Astrocyte of the spinal cord (primary cell): ENCODE data around the gene SMG6.
A peak's percentile ranks its signal among the peaks of the same experiment; 100 is the strongest.

Experiments used
- DNase-seq: peaks from one replicate; pipeline ENCODE4 v3.0.0; 2011; ENCODE audit warnings: low read depth, low spot score
- H3K4me3 ChIP-seq: 2 replicates; pipeline ENCODE4 v1.5.1; 2011; ENCODE audit warnings: low read depth, mild to moderate bottlenecking, low read length, moderate library complexity
- CTCF ChIP-seq: IDR thresholded peaks from 2 replicates; pipeline ENCODE4 v1.5.1; 2012; ENCODE audit warnings: low read depth, mild to moderate bottlenecking, low read length, inconsistent platforms
- in situ Hi-C: cut with HindIII; loops from 2 replicates; pipeline ENCODE4 v1.10.0; 2017; ENCODE audit warnings: low sequenced_read_pairs

The SMG6 gene

DNA sequence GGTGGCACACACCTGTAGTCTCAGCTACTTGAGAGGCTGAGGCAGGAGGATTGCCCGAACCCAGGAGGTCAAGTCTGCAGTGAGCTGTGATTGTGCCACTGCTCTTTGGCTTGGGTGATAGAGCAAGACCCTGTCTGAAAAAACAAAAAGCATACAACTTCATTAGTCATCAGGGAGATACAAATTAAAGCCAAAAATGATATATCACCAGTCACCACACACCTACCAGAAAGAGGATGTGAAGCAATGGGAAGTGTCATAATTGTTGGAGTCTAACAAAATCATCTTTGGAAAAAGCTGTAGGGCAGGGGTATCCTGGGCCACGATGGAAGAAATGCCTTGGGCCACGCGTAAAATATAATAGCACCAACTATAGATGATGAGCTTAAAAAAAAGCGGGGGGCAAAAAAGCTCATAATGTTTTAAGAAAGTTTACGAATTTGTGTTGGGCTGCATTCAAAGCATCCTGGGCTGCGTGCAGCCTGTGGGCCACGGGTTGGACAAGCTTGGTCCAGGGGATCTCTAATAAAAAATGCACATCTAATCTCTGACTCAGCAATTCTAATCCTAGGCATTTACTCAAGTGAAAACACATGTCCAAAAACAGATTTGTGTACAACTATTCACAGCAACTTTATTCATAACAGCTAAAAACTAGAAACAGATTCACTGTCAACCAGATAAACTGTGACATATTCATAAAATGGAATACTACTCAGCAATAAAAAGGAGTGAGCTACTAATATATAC, 182.8 kb downstream of the SMG6 start:
- H3K4me3 ChIP-seq: no peak overlapping the region
- in situ Hi-C loops: no loop called here
- TF ChIP-seq CTCF: no peak
- DNase-seq: no peak

GRCh38 chr17:2113279-2113622, 190.3 kb downstream of the SMG6 start:
- no peak for TF ChIP-seq CTCF
- in situ Hi-C loops: no loop called here
- no peak overlapping the region for H3K4me3 ChIP-seq
- no peak for DNase-seq

GRCh38 chr17:2111691-2112090, 191.9 kb downstream of the SMG6 start:
- DNase-seq: peak; percentile 93
- TF ChIP-seq CTCF: no peak
- in situ Hi-C loops: no loop called here
- H3K4me3 ChIP-seq: no peak overlapping the region

- in situ Hi-C loops: no loop called here
- no peak for TF ChIP-seq CTCF
- no peak for DNase-seq
- no peak overlapping the region for H3K4me3 ChIP-seq
Measured at GRCh38 chr17:2110436-2110835, 193.1 kb downstream of the SMG6 start.

- in situ Hi-C loops: no loop called here
- TF ChIP-seq CTCF: no peak
- no peak for DNase-seq
- H3K4me3 ChIP-seq: no peak overlapping the region
Measured at GRCh38 chr17:2108170-2108569, 195.4 kb downstream of the SMG6 start.

DNA sequence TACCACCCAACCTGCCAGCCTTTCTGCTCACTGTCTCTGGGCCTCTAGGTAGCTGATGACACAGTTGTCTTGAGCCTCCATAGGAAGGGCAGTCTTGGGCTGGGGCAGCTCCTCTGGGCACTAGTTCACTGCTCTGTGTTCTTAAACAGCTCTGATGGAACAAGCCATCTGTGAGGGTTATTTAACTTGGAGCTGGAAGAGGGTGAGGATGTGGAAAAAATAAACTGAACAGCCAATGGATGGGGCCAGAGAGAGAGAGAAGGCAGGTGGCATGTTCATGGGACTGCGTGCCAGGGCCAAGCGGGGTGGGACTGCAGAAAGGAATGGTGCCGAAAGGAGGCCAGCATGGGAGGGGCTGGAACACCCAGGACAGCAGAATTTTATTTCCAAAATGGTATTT, 196.1 kb downstream of the SMG6 start:
- in situ Hi-C loops: no loop called here
- no peak for TF ChIP-seq CTCF

More for the DNA sequence above, 196.1 kb downstream of the SMG6 start:
- DNase-seq: no peak
- no peak overlapping the region for H3K4me3 ChIP-seq
